Endometrium (tissue), 2 donors: Measurements from ENCODE around the gene LSM12.

ENCODE experiments used
- FAIRE-seq: peaks from 2 replicates; lab custom pipeline; 2012; peaks lifted over from hg19 to GRCh38; lab: Jason Lieb, UNC
- donor health status: control.
- donor health status: control.

The LSM12 gene

GRCh38 chr17:43986225-43986981 lies 80.1 kb downstream of the LSM12 start:
- FAIRE-seq: no peak

- no peak for FAIRE-seq
Measured at GRCh38 chr17:43984521-43984920, 82.0 kb downstream of the LSM12 start.
